Activated gamma-delta T cell treated with Interleukin-2 at 50 U/mL for 16 hours (primary cell): Measurements from ENCODE around the gene COX18.

Experiments
- DNase-seq: peaks from one replicate; pipeline ENCODE4 v3.0.0-alpha.2; 2020

Gene COX18

GRCh38 chr4:73051625-73052024, 17.9 kb downstream of the COX18 start:
- no peak for DNase-seq

- DNase-seq: no peak
Observed at GRCh38 chr4:73045879-73046278, 23.6 kb downstream of the COX18 start.

GRCh38 chr4:73037057-73037456, 32.5 kb downstream of the COX18 start:
- DNase-seq: no peak

GRCh38 chr4:73036123-73036522, 33.4 kb downstream of the COX18 start:
- no peak for DNase-seq

DNA sequence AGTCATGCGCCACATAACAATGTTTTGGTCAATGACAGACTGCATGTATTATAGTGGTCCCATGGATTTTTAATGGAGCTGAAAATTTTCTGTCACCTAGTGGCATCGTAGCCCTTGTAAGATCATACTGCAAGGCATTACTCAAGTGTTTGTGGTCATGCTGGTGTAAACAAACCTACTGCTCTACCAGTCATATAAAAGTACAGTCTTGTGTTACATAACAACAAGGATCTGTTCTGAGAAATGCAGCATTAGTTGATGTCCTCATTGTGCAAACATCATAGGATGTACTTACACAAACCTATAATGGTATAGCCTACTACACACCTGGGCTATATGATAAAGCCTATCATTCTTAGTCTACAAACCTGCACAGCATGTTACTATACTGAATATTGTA, 34.6 kb downstream of the COX18 start:
- DNase-seq: no peak

DNA sequence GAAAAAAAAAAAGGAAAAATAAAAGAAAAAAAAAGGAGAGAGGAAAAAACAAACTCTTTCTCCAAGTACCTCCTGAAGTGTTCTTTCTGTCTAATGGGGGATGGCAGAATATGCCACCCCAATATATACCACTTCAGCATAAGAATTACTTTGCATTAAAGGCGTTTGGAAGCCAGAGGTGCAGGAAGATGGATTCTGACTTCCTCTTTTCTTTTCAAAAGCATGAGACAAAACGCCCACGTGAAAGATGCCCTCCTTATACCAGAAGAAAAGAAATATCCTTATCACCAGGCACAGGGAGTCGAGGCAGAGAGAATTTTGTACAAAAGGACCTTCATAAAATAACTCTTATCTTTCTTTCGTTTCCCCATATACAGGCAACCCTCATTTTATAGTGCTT, 40.9 kb downstream of the COX18 start:
- no peak for DNase-seq

GRCh38 chr4:73021634-73022033, 47.9 kb downstream of the COX18 start:
- no peak for DNase-seq

GRCh38 chr4:73019462-73020047, 50.0 kb downstream of the COX18 start:
- DNase-seq: no peak

DNA sequence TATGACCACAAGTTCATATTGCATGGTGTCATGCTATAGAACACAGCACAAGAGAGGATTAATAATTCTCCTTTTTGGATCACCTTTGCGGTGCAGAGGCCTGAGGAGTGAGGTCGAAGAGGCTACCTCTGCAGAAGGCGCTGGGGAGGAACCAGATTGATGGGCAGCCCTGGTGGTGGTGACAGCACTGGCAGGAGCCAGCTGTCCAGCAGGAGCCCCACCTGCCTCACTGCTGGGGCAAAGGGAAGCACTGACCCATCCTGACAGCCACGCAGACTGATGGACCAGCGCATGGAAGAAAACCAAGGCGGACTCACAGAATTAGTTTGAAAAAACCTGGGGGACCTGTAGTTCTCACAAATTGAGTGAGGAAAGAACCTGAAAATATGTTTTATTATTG, 50.9 kb downstream of the COX18 start:
- no peak for DNase-seq

DNA sequence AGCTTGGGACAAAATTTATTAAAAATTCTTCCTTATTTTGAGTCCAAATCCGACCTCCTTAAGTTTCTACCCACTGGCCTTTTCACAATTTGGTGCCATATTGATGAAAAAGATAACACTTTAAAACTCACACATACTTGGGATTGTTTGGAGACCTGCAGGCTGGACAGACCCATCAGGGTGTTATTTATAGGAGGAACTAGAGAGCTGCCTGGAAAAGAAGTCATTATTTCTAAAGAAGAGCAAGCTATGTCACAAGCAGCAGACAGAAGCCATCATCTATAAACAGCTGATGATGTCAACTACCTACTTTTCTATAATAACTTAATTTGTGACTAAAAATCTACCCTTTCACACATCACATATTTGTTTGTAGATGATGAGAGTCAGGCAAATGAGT, 56.2 kb downstream of the COX18 start:
- no peak for DNase-seq

DNA sequence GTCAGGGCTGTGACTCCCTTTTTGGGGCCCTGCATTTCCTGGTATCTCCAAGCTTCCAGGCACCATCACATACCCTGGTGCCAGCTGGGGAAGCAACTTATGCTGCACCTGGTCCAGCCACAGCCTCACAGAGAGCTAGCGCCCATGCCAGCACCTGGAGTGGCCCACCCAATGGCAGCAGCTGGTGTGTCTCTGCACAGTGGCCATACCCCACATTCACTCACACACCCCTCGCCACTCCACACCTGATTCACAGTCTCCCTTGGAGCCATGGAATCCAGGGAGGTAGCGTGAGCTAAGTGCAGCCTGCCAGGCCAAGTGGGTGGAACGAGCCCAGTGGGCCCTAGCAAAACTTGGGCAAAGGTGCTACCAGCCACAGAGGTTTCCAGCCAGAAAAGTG, 56.8 kb downstream of the COX18 start:
- DNase-seq: no peak

- DNase-seq: no peak
Observed at GRCh38 chr4:73011629-73011985, 57.9 kb downstream of the COX18 start.

- no peak for DNase-seq
Observed at GRCh38 chr4:73010789-73011628, 58.5 kb downstream of the COX18 start.

DNA sequence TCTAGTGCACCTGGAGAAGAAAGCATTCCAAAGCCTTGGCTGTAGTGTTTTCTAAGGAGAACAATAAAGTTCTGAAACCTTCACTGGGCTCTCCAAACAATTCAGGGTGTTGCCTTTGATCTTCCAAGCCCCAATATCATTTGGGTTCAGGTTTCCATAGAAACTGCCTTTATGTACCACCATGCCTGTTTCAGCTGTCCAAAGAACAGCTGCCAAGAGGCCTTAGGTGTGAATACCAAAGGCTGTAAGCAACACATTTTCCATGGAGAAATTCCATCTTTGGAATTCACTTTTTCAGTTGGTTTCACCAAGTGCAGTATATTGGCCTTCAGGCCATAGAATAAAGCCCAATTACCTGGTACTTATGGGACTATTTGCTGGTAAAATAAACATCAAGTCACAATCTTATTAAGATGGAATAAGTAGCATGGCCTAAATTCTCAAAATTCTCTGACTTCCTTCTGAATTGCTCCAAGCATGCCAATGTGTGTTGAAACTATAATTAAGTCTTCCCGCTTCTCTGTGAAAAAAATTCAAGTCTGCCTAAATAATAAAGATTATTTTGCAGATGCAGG, 61.9 kb downstream of the COX18 start:
- DNase-seq: no peak

DNA sequence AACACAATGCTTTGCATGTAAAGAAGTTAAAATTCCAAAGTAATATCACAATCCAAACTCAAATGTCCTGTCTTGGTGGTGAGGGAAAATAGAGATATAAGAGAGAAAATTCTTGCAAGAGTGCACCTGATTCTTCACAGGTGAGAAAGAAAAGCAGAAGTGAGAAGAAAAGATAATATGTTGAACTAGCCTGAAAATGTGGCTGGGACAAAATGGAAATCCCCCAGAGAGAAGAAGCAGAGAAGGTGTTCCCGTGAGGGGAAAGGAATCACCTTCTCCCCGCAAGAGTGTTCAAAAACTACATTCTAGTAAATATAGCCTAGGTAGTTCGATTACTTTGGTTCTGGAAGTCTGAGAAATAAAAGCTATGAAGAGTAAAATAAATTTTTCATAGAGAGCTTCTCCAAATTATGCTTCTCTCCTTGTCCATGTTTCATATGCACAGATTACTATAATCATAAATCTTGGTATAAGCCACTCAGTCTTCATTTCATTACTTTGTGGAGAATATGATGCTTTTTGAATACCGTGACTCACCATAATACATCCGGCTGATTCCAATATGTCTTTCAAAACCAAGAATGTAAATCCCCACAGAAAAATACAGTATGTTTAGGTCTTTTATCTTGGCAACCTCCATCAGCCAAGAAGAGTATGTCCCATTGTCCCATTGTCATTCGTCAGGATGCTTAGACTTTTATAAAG, 63.1 kb downstream of the COX18 start:
- no peak for DNase-seq

GRCh38 chr4:73005514-73005913, 64.0 kb downstream of the COX18 start:
- no peak for DNase-seq
